DND-41 (cell line): ENCODE results near the gene UBA3.

Experiments used
- CTCF ChIP-seq: IDR thresholded peaks from 2 replicates; pipeline ENCODE4 v1.5.1; 2012; ENCODE audit warnings: borderline replicate concordance, low read length, moderate library complexity, mild to moderate bottlenecking; ENCODE audit not compliant: poor library complexity, severe bottlenecking; ENCODE audit errors: extremely low read depth
- EZH2 ChIP-seq: IDR thresholded peaks from 3 replicates; pipeline ENCODE4 v1.6.1; 2012; ENCODE audit warnings: borderline replicate concordance, low read depth, mild to moderate bottlenecking, moderate library complexity, low read length, inconsistent platforms; ENCODE audit not compliant: severe bottlenecking

- TF ChIP-seq CTCF (no peak), EZH2 (no peak)
These were observed 15.5 kb upstream of the UBA3 start for GRCh38 chr3:69095636-69096035.
